DMS79 treated with DMSO at 0.1 percent for 48 hours (cell line): ENCODE results near the gene ZMIZ1.

Experiments used
- DNase-seq: peaks from one replicate; lab custom pipeline; 2025; lab: John Stamatoyannopoulos, UW

ZMIZ1 gene

GRCh38 chr10:79063661-79064492, 4.9 kb upstream of the ZMIZ1 start:
- no peak for DNase-seq

- DNase-seq: no peak
These were observed 3.6 kb upstream of the ZMIZ1 start for GRCh38 chr10:79065091-79065551.

- no peak for DNase-seq
These were observed 2.9 kb upstream of the ZMIZ1 start for GRCh38 chr10:79065853-79066252.

- no peak for DNase-seq
These were observed 2.1 kb upstream of the ZMIZ1 start for GRCh38 chr10:79066411-79067240.

GRCh38 chr10:79067241-79068202, 1.2 kb upstream of the ZMIZ1 start:
- DNase-seq: peak; percentile 66

GRCh38 chr10:79068203-79068561, 584 bp upstream of the ZMIZ1 start:
- DNase-seq: no peak

- no peak for DNase-seq
These were observed 737 bp downstream of the ZMIZ1 start for GRCh38 chr10:79069325-79070080.

- no peak for DNase-seq
These were observed 1.4 kb downstream of the ZMIZ1 start for GRCh38 chr10:79070081-79070605.

GRCh38 chr10:79070606-79071395, 2.0 kb downstream of the ZMIZ1 start:
- peak; percentile 28 for DNase-seq

- no peak for DNase-seq
These were observed 2.7 kb downstream of the ZMIZ1 start for GRCh38 chr10:79071396-79071923.

GRCh38 chr10:79072041-79072441, 3.3 kb downstream of the ZMIZ1 start:
- DNase-seq: no peak

GRCh38 chr10:79072994-79073645, 4.4 kb downstream of the ZMIZ1 start:
- DNase-seq: no peak

- DNase-seq: no peak
These were observed 5.1 kb downstream of the ZMIZ1 start for GRCh38 chr10:79073784-79074432.

- peak; percentile 18 for DNase-seq
These were observed 6.0 kb downstream of the ZMIZ1 start for GRCh38 chr10:79074732-79075131.

GRCh38 chr10:79075418-79075817, 6.7 kb downstream of the ZMIZ1 start:
- no peak for DNase-seq

- no peak for DNase-seq
These were observed 8.9 kb downstream of the ZMIZ1 start for GRCh38 chr10:79077488-79078173.

GRCh38 chr10:79078367-79079053, 9.7 kb downstream of the ZMIZ1 start:
- DNase-seq: no peak

- no peak for DNase-seq
These were observed 10.3 kb downstream of the ZMIZ1 start for GRCh38 chr10:79079054-79079397.
